Activated gamma-delta T cell (primary cell): ENCODE results near the gene RBM24.

Experiments
- DNase-seq: peaks from one replicate; lab custom pipeline; 2025; lab: John Stamatoyannopoulos, UW
- total RNA-seq, 2 donors: gene quantifications; one replicate each; lab custom pipeline; 2026; lab: John Stamatoyannopoulos, UW

RBM24 gene
- total RNA-seq = 0.09 to 0.20 reads per million in 2 donors

GRCh38 chr6:17281100-17281496, at the start of gene RBM24:
RBM24 (plus strand) TSS chr6:17281361; CDS start chr6:17281582, 221 bp downstream.
- DNase-seq = no peak

- DNase-seq = no peak
These were observed 47.6 kb upstream of the RBM24 start for GRCh38 chr6:17233531-17233930.

- DNase-seq = no peak
These were observed 43.9 kb upstream of the RBM24 start for GRCh38 chr6:17237246-17237645.

GRCh38 chr6:17239260-17239659, 41.9 kb upstream of the RBM24 start:
- DNase-seq = no peak

- DNase-seq = no peak
These were observed 40.2 kb upstream of the RBM24 start for GRCh38 chr6:17240803-17241500.

GRCh38 chr6:17242087-17242486, 39.1 kb upstream of the RBM24 start:
- no peak for DNase-seq

GRCh38 chr6:17250237-17250636, 30.9 kb upstream of the RBM24 start:
- no peak for DNase-seq

GRCh38 chr6:17251953-17252352, 29.2 kb upstream of the RBM24 start:
- DNase-seq = no peak

GRCh38 chr6:17258749-17259148, 22.4 kb upstream of the RBM24 start:
- no peak for DNase-seq

- no peak for DNase-seq
These were observed 15.6 kb upstream of the RBM24 start for GRCh38 chr6:17265570-17265969.

GRCh38 chr6:17267566-17267965, 13.6 kb upstream of the RBM24 start:
- no peak for DNase-seq

- DNase-seq = no peak
These were observed 13.0 kb upstream of the RBM24 start for GRCh38 chr6:17268114-17268513.

GRCh38 chr6:17269840-17270239, 11.3 kb upstream of the RBM24 start:
- DNase-seq = no peak

- no peak for DNase-seq
These were observed 9.5 kb upstream of the RBM24 start for GRCh38 chr6:17271628-17272027.

GRCh38 chr6:17276766-17277165, 4.4 kb upstream of the RBM24 start:
- DNase-seq = no peak

- DNase-seq = no peak
These were observed 3.9 kb upstream of the RBM24 start for GRCh38 chr6:17277256-17277655.

- no peak for DNase-seq
These were observed 2.7 kb upstream of the RBM24 start for GRCh38 chr6:17278289-17279063.

GRCh38 chr6:17280138-17280537, 1.0 kb upstream of the RBM24 start:
- DNase-seq = no peak

GRCh38 chr6:17280552-17281090, 540 bp upstream of the RBM24 start:
- no peak for DNase-seq

- no peak for DNase-seq
These were observed 628 bp downstream of the RBM24 start for GRCh38 chr6:17281497-17282481.

- no peak for DNase-seq
These were observed 1.9 kb downstream of the RBM24 start for GRCh38 chr6:17283074-17283473.

- DNase-seq = no peak
These were observed 8.5 kb downstream of the RBM24 start for GRCh38 chr6:17289630-17290061.
